GM19438 (cell line): ENCODE measurements around the gene TMEM119.
"Not testable (repeated sequence)": the region's sequence is repeated elsewhere in the genome, so short reads cannot be mapped to it uniquely, and the experiment has no call there.

Experiments
- ATAC-seq: cut with Tn5 transposase; IDR thresholded peaks from one replicate; pipeline ENCODE4 v1.9.1; 2021; ENCODE audit warnings: low read depth; ENCODE audit not compliant: unreplicated experiment

Gene TMEM119

GRCh38 chr12:108635201-108635996 lies 37.5 kb upstream of the TMEM119 start:
- peak; percentile 50 for ATAC-seq

- ATAC-seq, result no peak
Measured at GRCh38 chr12:108634341-108634751, 36.5 kb upstream of the TMEM119 start.

- peak; percentile 45 for ATAC-seq
Measured at GRCh38 chr12:108633534-108634248, 35.8 kb upstream of the TMEM119 start, which contains the start of gene SELPLG. SELPLG (minus strand) TSS chr12:108633894; CDS start chr12:108624307, 9,587 bp downstream.

- no peak for ATAC-seq
Measured at GRCh38 chr12:108633081-108633533, 35.2 kb upstream of the TMEM119 start.

- ATAC-seq, result not testable (repeated sequence)
Measured at GRCh38 chr12:108631261-108631660, 33.4 kb upstream of the TMEM119 start.

GRCh38 chr12:108630481-108631207 lies 32.8 kb upstream of the TMEM119 start:
- no peak for ATAC-seq

GRCh38 chr12:108629824-108630476 lies 32.1 kb upstream of the TMEM119 start:
- ATAC-seq, result no peak

- no peak for ATAC-seq
Measured at GRCh38 chr12:108629151-108629550, 31.3 kb upstream of the TMEM119 start.

GRCh38 chr12:108627134-108627920 lies 29.4 kb upstream of the TMEM119 start:
- no peak for ATAC-seq

- no peak for ATAC-seq
Measured at GRCh38 chr12:108625228-108625627, 27.3 kb upstream of the TMEM119 start.

- ATAC-seq, result no peak
Measured at GRCh38 chr12:108623577-108623976, 25.7 kb upstream of the TMEM119 start.

GRCh38 chr12:108622921-108623514 lies 25.1 kb upstream of the TMEM119 start:
- no peak for ATAC-seq

- no peak for ATAC-seq
Measured at GRCh38 chr12:108622421-108622820, 24.5 kb upstream of the TMEM119 start.

- no peak for ATAC-seq
Measured at GRCh38 chr12:108621161-108621560, 23.3 kb upstream of the TMEM119 start.

GRCh38 chr12:108620236-108620879 lies 22.5 kb upstream of the TMEM119 start:
- no peak for ATAC-seq

- ATAC-seq, result no peak
Measured at GRCh38 chr12:108619369-108620160, 21.7 kb upstream of the TMEM119 start.

- ATAC-seq, result not testable (repeated sequence)
Measured at GRCh38 chr12:108618953-108619274, 21.0 kb upstream of the TMEM119 start.
